HG03432 (cell line): ENCODE measurements around the gene TIMELESS.
"Not testable (repeated sequence)": the region's sequence is repeated elsewhere in the genome, so short reads cannot be mapped to it uniquely, and the experiment has no call there.

Experiments used
- ATAC-seq: cut with Tn5 transposase; IDR thresholded peaks from one replicate; pipeline ENCODE4 v1.9.1; 2021; ENCODE audit warnings: mild to moderate bottlenecking, moderate library complexity; ENCODE audit not compliant: unreplicated experiment

Gene TIMELESS

GRCh38 chr12:56410768-56411167 lies 38.5 kb downstream of the TIMELESS start:
- ATAC-seq, result no peak

- no peak for ATAC-seq
These were observed 40.3 kb downstream of the TIMELESS start for GRCh38 chr12:56408799-56409417.

GRCh38 chr12:56404227-56404626 lies 45.0 kb downstream of the TIMELESS start:
- not testable (repeated sequence) for ATAC-seq

GRCh38 chr12:56401612-56402011 lies 47.6 kb downstream of the TIMELESS start:
- not testable (repeated sequence) for ATAC-seq

- ATAC-seq, result not testable (repeated sequence)
These were observed 48.1 kb downstream of the TIMELESS start for GRCh38 chr12:56401125-56401524.

GRCh38 chr12:56399466-56399865 lies 49.8 kb downstream of the TIMELESS start:
- not testable (repeated sequence) for ATAC-seq

GRCh38 chr12:56398324-56398723 lies 50.9 kb downstream of the TIMELESS start:
- ATAC-seq, result no peak

GRCh38 chr12:56392331-56392730 lies 56.9 kb downstream of the TIMELESS start:
- ATAC-seq, result no peak

GRCh38 chr12:56391721-56392120 lies 57.5 kb downstream of the TIMELESS start:
- ATAC-seq, result no peak

- no peak for ATAC-seq
These were observed 59.8 kb downstream of the TIMELESS start for GRCh38 chr12:56389412-56389811.

- no peak for ATAC-seq
These were observed 62.0 kb downstream of the TIMELESS start for GRCh38 chr12:56387152-56387736.

- no peak for ATAC-seq
These were observed 63.4 kb downstream of the TIMELESS start for GRCh38 chr12:56385873-56386272.

- ATAC-seq, result no peak
These were observed 66.6 kb downstream of the TIMELESS start for GRCh38 chr12:56382611-56383010.

- ATAC-seq, result no peak
These were observed 71.3 kb downstream of the TIMELESS start for GRCh38 chr12:56377989-56378316.

GRCh38 chr12:56377310-56377988 lies 71.8 kb downstream of the TIMELESS start:
- no peak for ATAC-seq

GRCh38 chr12:56375598-56376434 lies 73.4 kb downstream of the TIMELESS start:
- ATAC-seq, result peak; percentile 78

GRCh38 chr12:56374726-56375597 lies 74.3 kb downstream of the TIMELESS start:
- peak; percentile 27 for ATAC-seq

- no peak for ATAC-seq
These were observed 75.7 kb downstream of the TIMELESS start for GRCh38 chr12:56373515-56373914.

- no peak for ATAC-seq
These were observed 82.3 kb downstream of the TIMELESS start for GRCh38 chr12:56366948-56367347.
